Cardiac muscle cell (in vitro differentiated cells and primary cell): Measurements from ENCODE around the gene LCE3D. TPM values are rescaled to one million over a fixed set of nuclear protein-coding genes. Genes with fewer than 3 reads are reported as not detected.
"Not testable (repeated sequence)": the region's sequence is repeated elsewhere in the genome, so short reads cannot be mapped to it uniquely, and the experiment has no call there.

Source experiments
- DNase-seq, 2 donors: peaks; one replicate each; pipeline versions ENCODE4 v3.0.0 to v3.0.0-alpha.2; 2010 to 2017; ENCODE audit warnings: low read depth in 1 of 2, low spot score in 1 of 2
- H3K27ac ChIP-seq: fragments of 200-600 bp; sonication (generic); 2 replicates; pipeline ENCODE4 v1.5.1; 2016
- H3K27me3 ChIP-seq: fragments of 200-600 bp; sonication (generic); 2 replicates; pipeline ENCODE4 v1.6.0; 2016; ENCODE audit warnings: control low read depth
- H3K36me3 ChIP-seq: fragments of 200-600 bp; sonication (generic); 2 replicates; pipeline ENCODE4 v1.5.1; 2016; ENCODE audit warnings: control low read depth
- H3K4me1 ChIP-seq: fragments of 200-600 bp; sonication (generic); 2 replicates; pipeline ENCODE4 v1.8.1; 2017; ENCODE audit warnings: low read depth, mild to moderate bottlenecking, mixed run types
- H3K4me3 ChIP-seq: fragments of 200-600 bp; sonication (generic); 2 replicates; pipeline ENCODE4 v1.5.1; 2016; ENCODE audit warnings: mild to moderate bottlenecking
- H3K9me3 ChIP-seq: fragments of 200-600 bp; sonication (generic); 2 replicates; pipeline ENCODE4 v1.5.1; 2017; ENCODE audit warnings: low read depth, mild to moderate bottlenecking, control low read depth
- CTCF ChIP-seq: IDR thresholded peaks from 2 replicates; pipeline ENCODE4 v1.5.1; 2012; ENCODE audit warnings: low read depth, mild to moderate bottlenecking, low read length
- polyA plus RNA-seq: library from polyadenylated mRNA; unstranded; fragments of >200 nt; fragmentation: Nextera tagmentation; extraction: Ambion mirVana; gene quantifications from 2 replicates; pipeline ENCODE4 v1.2.1, GENCODE V29; 2016
- total RNA-seq: library from RNA; depleted of rRNA; stranded (reverse); fragments of >200 nt; gene quantifications from 2 replicates; pipeline ENCODE4 v1.2.3, GENCODE V29; 2016

Gene LCE3D
- total and polyA plus RNA-seq, 2 experiments from 2014 or later, result not detected

DNA sequence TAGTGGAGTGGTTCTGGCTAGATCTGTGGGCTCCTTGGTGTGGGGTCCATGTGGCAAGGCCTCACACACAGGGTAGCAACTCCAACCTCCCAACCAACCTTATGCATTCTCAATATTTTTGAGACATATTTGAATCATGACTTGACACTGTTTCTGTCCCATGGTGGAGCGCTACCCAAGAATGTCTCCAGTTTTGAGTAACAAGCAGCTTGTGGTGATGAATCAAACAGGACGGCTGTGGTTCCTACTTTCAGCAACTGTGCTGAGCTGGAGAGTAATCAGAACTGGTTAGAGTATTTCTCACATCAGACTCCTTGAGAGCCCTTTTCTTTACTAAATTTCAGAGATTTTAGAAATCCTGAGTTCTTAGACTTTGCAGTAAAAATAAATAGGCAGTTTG, 3.1 kb downstream of the LCE3D start:
- no peaks in the 10 kb centered on the region for H3K9me3 ChIP-seq
- H3K4me3 ChIP-seq, result no peak overlapping the region
- H3K27me3 ChIP-seq, result no peaks in the 10 kb centered on the region
- H3K4me1 ChIP-seq, result no peaks in the 10 kb centered on the region
- H3K27ac ChIP-seq, result no peak overlapping the region
- TF ChIP-seq CTCF, result no peak
- no peaks in the 10 kb centered on the region for H3K36me3 ChIP-seq
- no peak for DNase-seq

- Histone ChIP-seq H3K36me3 (no peaks in the 10 kb centered on the region), H3K27ac (no peak within 1 kb of the TSS), H3K27me3 (no peaks in the 10 kb centered on the region), H3K4me1 (no peaks in the 10 kb centered on the region), H3K4me3 (no peak within 1 kb of the TSS), H3K9me3 (no peaks in the 10 kb centered on the region)
- no peak for TF ChIP-seq CTCF
- DNase-seq, result no peak
These were observed 13.6 kb downstream of the LCE3D start, which contains the start of gene LCE3E for GRCh38 chr1:152566681-152567080. Gene LCE3E (minus strand): TSS chr1:152566780. CDS start chr1:152566208, 572 bp downstream.

GRCh38 chr1:152565535-152566215, 14.6 kb downstream of the LCE3D start:
- no peaks in the 10 kb centered on the region for H3K9me3 ChIP-seq
- TF ChIP-seq CTCF, result no peak

GRCh38 chr1:152565115-152565514, 15.2 kb downstream of the LCE3D start:
- no peak for TF ChIP-seq CTCF

More at GRCh38 chr1:152565535-152566215, 14.6 kb downstream of the LCE3D start:
- Histone ChIP-seq H3K27me3 (no peaks in the 10 kb centered on the region), H3K36me3 (no peaks in the 10 kb centered on the region), H3K4me3 (no peak overlapping the region), H3K27ac (no peak overlapping the region), H3K4me1 (no peaks in the 10 kb centered on the region)
- DNase-seq, result no peak

GRCh38 chr1:152548358-152548757, 32.0 kb downstream of the LCE3D start:
- not testable (repeated sequence) for H3K36me3 ChIP-seq, H3K4me3 ChIP-seq, DNase-seq, H3K9me3 ChIP-seq, H3K27ac ChIP-seq, H3K27me3 ChIP-seq, H3K4me1 ChIP-seq

More at GRCh38 chr1:152565115-152565514, 15.2 kb downstream of the LCE3D start:
- H3K9me3 ChIP-seq, result no peaks in the 10 kb centered on the region
- no peak for DNase-seq
- no peaks in the 10 kb centered on the region for H3K4me1 ChIP-seq
- H3K4me3 ChIP-seq, result no peak overlapping the region
- H3K27me3 ChIP-seq, result no peaks in the 10 kb centered on the region
- no peaks in the 10 kb centered on the region for H3K36me3 ChIP-seq
- H3K27ac ChIP-seq, result no peak overlapping the region

DNA sequence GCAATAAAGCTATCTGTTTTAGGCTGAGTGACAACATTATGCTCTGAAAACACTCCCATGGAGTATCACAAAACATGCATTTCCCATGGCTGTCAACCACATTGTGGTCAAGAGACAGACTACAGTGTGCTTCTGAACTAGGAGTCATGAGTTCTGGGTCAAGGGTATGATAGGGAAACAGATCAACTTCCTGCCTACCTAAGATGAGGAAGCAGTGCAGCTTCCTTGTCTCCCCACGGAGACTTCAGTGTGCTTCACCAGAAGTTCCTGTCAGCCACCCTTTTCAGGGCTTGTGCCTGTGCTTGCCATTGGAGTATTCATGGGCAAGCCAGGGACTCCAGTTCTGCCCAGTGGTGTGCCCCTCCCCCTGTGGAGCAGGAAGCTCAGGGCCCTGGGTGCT, 33.6 kb downstream of the LCE3D start:
- H3K27ac ChIP-seq, result no peak overlapping the region
- no peaks in the 10 kb centered on the region for H3K27me3 ChIP-seq
- DNase-seq, result no peak
- no peaks in the 10 kb centered on the region for H3K36me3 ChIP-seq
- H3K4me1 ChIP-seq, result no peaks in the 10 kb centered on the region
- H3K4me3 ChIP-seq, result no peak overlapping the region
- TF ChIP-seq CTCF, result no peak
- H3K9me3 ChIP-seq, result no peaks in the 10 kb centered on the region
